HG02885 (cell line): ENCODE results near the gene LSM14A.
"Not testable (repeated sequence)": the region's sequence is repeated elsewhere in the genome, so short reads cannot be mapped to it uniquely, and the experiment has no call there.

Source experiments
- ATAC-seq: cut with Tn5 transposase; IDR thresholded peaks from one replicate; pipeline ENCODE4 v1.9.1; 2021; ENCODE audit warnings: mild to moderate bottlenecking; ENCODE audit not compliant: unreplicated experiment, poor library complexity

Gene LSM14A

GRCh38 chr19:34189199-34189916, 17.1 kb downstream of the LSM14A start:
- ATAC-seq = no peak

DNA sequence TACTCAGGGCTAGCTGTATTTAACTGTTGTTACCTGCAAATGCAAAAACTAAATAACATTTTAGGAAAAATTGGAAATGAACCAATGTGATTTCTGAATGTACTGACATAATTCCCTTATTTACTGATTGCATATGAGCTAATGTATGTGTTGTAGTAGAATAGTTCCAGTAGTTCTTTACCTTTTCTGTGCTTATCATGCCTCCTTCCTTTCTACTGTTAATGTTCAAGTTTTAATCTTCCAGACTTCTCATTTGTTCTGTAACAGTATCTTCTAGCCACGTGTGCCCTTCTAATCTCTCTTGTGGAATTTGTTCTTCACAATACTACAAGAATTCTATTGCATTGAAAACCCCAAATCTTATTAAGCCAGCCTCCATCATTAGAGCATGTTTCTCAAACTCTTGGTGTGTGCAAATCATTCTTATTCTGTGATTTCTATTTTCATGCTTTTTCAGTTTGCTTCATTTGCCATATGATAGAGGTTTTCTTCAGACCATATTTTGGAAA, 17.7 kb downstream of the LSM14A start:
- ATAC-seq = no peak

DNA sequence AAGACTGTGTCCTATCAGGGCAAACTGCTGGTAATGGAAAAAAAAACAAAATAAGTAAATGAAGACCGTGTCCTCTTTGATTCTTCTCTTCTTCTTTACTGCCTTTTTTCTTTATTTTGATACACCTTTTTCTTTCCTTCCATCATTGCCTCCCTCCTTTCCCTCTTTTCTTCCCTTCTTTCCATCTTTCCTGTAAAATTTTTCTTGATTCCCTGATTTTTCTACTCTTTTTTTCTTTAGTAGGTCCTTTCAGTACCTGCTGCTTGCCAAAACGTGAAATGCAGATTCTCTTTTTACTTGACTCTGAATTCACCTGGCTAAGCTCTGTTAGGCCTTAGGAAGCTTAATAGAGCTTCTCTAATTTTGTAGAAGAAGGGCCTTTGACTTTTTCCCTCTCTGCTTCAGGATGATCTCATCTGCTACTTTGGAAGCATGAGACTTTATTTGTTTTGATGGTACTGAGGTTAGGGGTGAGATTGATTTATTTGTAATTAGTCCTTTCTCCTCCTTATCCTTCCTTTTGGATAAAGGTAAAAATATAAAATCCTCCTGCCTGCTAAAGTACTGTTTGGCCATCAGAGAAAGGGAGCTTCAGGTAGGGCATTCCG, 19.2 kb downstream of the LSM14A start:
- ATAC-seq = no peak

- ATAC-seq = no peak
These were observed 21.1 kb downstream of the LSM14A start for GRCh38 chr19:34193439-34193838.

DNA sequence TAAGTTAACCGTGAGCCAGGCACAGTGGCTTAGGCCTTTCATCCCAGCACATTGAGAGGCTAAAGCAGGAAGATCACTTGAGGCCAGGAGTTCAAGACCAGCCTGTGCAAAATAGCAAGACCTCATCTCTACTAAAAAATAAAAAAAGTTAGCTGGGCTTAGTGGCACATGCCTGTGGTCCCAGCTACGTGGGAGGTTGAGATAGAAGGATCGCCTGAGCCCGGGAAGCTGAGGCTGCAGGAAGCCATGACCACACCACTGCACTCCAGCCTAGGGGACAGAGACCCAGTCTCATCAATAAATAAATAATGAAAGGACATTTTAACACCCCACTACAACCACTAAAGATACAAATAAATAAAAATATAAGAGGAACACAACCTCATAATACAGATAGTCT, 21.6 kb downstream of the LSM14A start:
- no peak for ATAC-seq

DNA sequence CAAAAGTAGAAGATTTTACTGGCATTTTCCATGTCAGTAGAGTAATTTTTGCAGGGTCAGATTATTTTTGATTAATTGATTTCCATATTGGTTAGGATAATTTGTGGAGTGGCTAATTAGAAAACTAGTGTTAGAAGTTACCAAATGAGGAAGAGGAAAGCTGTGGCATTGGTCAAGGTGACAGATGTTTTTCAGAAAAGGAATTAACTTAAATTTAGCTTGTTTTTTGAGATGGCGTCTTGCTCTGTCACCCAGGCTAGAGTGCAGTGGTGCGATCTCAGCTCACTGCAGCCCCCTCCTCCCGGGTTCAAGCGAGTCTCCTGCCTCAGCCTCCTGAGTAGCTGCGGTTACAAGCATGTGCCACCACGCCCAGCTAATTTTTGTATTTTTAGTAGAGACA, 28.8 kb downstream of the LSM14A start:
- ATAC-seq = no peak

DNA sequence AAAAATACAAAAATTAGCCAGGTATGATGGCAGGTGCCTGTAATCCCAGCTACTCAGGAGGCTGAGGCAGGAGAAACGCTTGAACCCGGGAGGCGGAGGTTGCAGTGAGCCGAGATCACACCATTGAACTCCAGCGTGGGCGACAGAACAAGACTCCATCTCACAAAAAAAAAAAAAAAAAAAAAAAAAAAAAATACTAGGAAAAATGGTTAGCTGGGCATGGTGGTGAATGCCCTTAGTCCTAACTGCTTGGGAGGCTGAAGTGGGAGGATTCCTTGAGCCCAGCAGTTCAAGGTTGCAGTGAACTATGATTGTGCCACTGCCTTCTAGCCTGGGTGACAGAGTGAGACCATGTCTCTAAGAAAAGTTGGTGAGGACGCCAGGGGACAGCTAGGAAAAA, 33.0 kb downstream of the LSM14A start:
- not testable (repeated sequence) for ATAC-seq

GRCh38 chr19:34208291-34208884, 36.1 kb downstream of the LSM14A start:
- no peak for ATAC-seq

GRCh38 chr19:34209726-34210125, 37.4 kb downstream of the LSM14A start:
- ATAC-seq = no peak

DNA sequence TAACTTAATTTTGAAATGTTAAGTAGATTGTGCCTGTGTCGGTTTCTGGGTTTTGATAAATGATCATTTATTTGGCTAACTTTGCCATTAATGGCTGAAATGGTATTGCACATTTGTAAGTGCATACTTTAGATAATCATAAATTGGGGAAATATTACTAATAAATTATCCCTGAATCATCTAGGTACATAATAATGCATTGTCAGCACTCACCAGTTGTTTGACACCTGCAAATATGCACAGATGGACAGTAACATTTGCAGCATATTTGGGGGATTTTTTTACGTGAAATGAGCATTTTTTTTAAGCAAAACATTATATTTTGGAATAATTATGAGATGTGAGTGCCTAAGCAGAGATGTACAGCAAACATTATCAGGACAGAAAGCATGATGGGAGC, 41.0 kb downstream of the LSM14A start:
- no peak for ATAC-seq

DNA sequence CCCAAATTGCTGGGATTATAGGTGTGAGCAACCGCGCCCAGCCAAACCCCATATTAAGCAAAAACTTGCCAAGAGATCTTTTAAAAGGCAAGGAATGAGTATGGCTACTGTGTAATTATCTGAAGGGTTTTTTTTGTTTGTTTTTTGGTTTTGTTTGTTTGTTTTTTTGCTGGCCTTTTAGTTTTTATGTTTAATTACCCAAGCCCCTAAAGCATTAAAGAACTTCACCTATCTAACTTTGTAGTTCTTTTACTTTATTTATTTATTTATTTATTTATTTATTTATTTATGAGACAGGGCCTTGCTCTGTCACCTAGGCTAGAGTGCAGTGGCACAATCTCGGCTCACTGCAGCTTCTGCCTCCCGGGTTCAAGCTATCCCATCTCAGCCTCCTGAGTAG, 41.7 kb downstream of the LSM14A start:
- no peak for ATAC-seq

DNA sequence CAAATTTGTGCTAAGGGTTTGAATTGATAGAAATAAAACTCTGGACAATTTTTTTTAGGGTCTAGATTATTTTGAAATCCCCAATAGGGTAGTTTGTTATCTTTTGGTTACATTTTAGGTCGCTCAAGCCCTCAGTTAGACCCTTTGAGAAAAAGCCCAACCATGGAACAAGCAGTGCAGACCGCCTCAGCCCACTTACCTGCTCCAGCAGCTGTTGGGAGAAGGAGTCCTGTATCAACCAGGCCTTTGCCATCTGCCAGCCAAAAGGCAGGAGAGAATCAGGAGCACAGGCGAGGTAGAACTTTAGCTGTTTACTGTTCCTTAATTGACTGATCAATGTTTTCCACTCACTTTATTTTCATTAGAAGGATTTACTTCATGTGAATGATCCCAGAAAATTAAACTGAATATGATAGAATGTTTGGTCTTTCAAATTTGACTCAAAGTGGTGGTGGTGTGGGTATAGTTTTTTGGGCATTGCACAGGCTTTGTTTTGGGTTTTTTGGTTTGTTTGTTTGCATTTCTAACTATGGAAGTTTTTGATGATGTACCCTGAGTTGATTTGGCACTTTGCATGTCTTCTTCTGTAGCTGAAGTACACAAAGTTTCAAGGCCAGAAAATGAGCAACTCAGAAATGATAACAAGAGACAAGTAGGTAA, 42.8 kb downstream of the LSM14A start:
- no peak for ATAC-seq

DNA sequence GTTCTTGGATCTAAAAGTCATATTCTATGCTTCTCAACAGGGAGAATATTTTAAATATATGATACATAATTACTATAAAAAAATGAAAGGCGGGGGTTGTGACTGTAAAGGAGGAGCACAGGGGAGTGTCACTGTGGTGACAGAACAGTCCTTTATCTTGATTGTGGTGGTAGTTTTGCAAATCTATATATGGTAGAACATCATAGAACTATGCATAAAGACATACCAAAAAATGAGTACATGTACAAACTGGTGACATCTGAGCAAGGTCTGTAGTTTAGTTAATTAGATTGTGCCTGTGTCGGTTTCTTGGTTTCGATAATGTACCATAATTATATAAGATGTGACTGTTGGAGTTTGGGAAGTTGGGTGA, 43.3 kb downstream of the LSM14A start:
- ATAC-seq = no peak

- not testable (repeated sequence) for ATAC-seq
These were observed 44.5 kb downstream of the LSM14A start for GRCh38 chr19:34216745-34217219.

- ATAC-seq = no peak
These were observed 45.9 kb downstream of the LSM14A start for GRCh38 chr19:34217952-34218817.

DNA sequence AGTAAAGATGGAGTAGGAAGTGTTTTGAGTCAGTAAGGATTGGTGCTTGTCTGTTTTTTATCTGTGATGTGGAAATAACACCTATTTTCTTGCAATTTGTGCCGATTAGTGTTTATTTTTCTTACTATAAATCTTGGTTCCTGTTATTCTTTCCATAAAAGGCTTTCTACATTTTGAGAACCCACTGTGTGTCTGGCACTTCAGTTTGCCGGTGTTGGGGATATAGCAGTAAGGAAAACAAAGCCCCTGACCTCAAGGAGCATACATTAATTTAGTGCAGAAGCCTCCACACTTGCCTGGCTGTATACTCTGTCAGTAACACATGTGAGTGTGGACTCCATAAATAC, 46.5 kb downstream of the LSM14A start:
- ATAC-seq = no peak

DNA sequence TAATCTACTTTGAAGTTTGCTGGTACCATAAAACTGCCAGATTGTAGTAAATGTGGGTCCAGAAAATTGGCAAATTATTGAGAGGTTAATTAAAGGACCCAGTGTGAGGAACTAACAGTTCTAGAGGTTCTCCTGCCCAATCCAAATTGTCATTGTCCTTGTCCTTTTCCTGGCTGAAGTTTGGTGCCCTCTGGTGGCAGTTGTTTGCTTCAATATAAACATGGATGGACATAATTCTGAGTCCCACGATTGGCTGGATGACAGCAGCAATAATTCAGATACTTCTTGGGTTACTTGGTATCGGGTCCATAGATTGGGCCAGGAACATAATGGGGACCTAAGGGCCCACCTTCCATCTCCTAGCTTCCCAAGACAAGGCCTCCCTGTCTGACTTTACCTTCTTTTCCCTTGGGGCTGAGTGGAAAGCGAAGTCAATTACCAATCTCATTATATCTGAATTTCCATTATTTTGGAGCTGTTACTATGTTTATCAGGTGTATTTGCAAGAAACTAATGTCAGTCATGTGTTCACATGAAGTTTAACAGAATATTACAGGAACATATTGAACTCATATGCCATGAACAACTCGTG, 48.3 kb downstream of the LSM14A start:
- no peak for ATAC-seq

DNA sequence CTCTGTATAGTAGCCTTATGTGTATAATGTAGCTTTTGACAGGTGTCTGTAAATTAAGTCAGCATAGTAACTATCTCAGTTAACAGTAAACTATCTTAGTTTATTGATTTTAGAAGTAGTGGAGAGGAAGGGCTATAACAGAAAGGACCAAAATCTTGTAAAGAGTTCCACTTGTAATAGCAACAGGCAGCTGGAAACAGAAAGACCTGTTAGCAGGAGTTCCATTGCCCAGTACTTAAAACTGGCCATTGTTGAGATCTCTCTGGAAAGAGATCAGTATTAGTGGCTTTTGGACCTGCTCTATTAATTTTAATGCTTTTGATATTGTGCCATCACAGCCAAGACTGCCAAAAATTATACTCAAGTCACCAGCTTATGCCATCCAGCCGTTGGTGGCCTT, 50.1 kb downstream of the LSM14A start:
- ATAC-seq = no peak

- no peak for ATAC-seq
These were observed 52.8 kb downstream of the LSM14A start for GRCh38 chr19:34224996-34225658.
